HepG2 (cell line): ENCODE measurements around the gene DQX1. TPM values are rescaled to one million over a fixed set of nuclear protein-coding genes. Genes with fewer than 3 reads are reported as not detected.

Experiments
- AKAP8 ChIP-seq: sonication (generic); formaldehyde crosslinking; IDR thresholded peaks from 2 replicates; pipeline ENCODE4 v1.5.1; 2020; ENCODE audit warnings: mild to moderate bottlenecking, missing genetic modification reagents
- ARHGAP35 ChIP-seq: sonication (generic); formaldehyde crosslinking; IDR thresholded peaks from 2 replicates; pipeline ENCODE4 v1.9.0; 2022; ENCODE audit warnings: mild to moderate bottlenecking, inconsistent platforms, moderate library complexity, missing genetic modification reagents, borderline replicate concordance
- ATAD3A ChIP-seq: sonication (generic); formaldehyde crosslinking; IDR thresholded peaks from 2 replicates; pipeline ENCODE4 v1.4.0; 2020; ENCODE audit warnings: missing genetic modification reagents
- DRAP1 ChIP-seq: IDR thresholded peaks from 2 replicates; pipeline ENCODE4 v1.6.1; 2016; ENCODE audit warnings: missing genetic modification reagents, missing compliant biosample characterization
- FOXO4 ChIP-seq: sonication (generic); formaldehyde crosslinking; conservative IDR thresholded peaks from 2 replicates; pipeline ENCODE4 v1.8.1; 2023; ENCODE audit warnings: missing genetic modification reagents
- HOXA7 ChIP-seq: sonication (generic); formaldehyde crosslinking; IDR thresholded peaks from 2 replicates; pipeline ENCODE4 v1.8.1; 2022; ENCODE audit warnings: mild to moderate bottlenecking, missing genetic modification reagents, moderate library complexity
- JARID2 ChIP-seq: sonication (generic); formaldehyde crosslinking; IDR thresholded peaks from 2 replicates; pipeline ENCODE4 v1.8.1; 2023; ENCODE audit warnings: missing genetic modification reagents, inconsistent platforms; ENCODE audit not compliant: insufficient replicate concordance
- KDM3A ChIP-seq: IDR thresholded peaks from 2 replicates; pipeline ENCODE4 v1.6.1; 2018; ENCODE audit warnings: low read depth, missing compliant biosample characterization
- MBNL3 ChIP-seq: fragments of 250-450 bp; sonication (Bioruptor Pico); conservative IDR thresholded peaks from 2 replicates; pipeline ENCODE4 v1.8.0; 2022; ENCODE audit warnings: mild to moderate bottlenecking, inconsistent platforms
- PBX3 ChIP-seq: sonication (generic); formaldehyde crosslinking; IDR thresholded peaks from 2 replicates; pipeline ENCODE4 v1.8.1; 2023; ENCODE audit warnings: missing genetic modification reagents, inconsistent platforms, borderline replicate concordance
- POGZ ChIP-seq: sonication (generic); formaldehyde crosslinking; IDR thresholded peaks from 2 replicates; pipeline ENCODE4 v1.4.0; 2020; ENCODE audit warnings: mild to moderate bottlenecking, missing genetic modification reagents
- POLR2AphosphoS5 ChIP-seq: IDR thresholded peaks from 2 replicates; pipeline ENCODE4 v1.6.1; 2012; ENCODE audit warnings: low read depth, low read length
- SMARCC2 ChIP-seq: fragments of 450-650 bp; IDR thresholded peaks from 2 replicates; pipeline ENCODE4 v1.6.1; 2017; ENCODE audit warnings: antibody characterized with exemption, mild to moderate bottlenecking
- SMC3 ChIP-seq: IDR thresholded peaks from 2 replicates; pipeline ENCODE4 v1.6.1; 2011; ENCODE audit warnings: low read length, improper control_type of control experiment
- SOX6 ChIP-seq, 2 experiments: fragments of 450-650 bp in 1 of 2; sonication (generic) in 1 of 2; formaldehyde crosslinking in 1 of 2; IDR thresholded peaks; 2 replicates each; pipeline versions ENCODE4 v1.4.0 to v1.6.1; 2017 to 2020; ENCODE audit warnings: antibody characterized with exemption in 1 of 2, mild to moderate bottlenecking in 1 of 2, missing genetic modification reagents in 1 of 2
- SRF ChIP-seq: IDR thresholded peaks from 2 replicates; pipeline ENCODE4 v1.6.1; 2011; ENCODE audit warnings: mild to moderate bottlenecking, low read depth, low read length, moderate library complexity
- TBP ChIP-seq: sonication (generic); formaldehyde crosslinking; IDR thresholded peaks from 2 replicates; pipeline ENCODE4 v1.5.0; 2020; ENCODE audit warnings: missing genetic modification reagents
- ZFP36L1 ChIP-seq: sonication (generic); formaldehyde crosslinking; IDR thresholded peaks from 2 replicates; pipeline ENCODE4 v1.8.0; 2022; ENCODE audit warnings: mild to moderate bottlenecking, missing genetic modification reagents, moderate library complexity
- ZNF326 ChIP-seq: sonication (generic); formaldehyde crosslinking; IDR thresholded peaks from 2 replicates; pipeline ENCODE4 v1.4.0; 2020; ENCODE audit warnings: missing genetic modification reagents, borderline replicate concordance
- ZNF362 ChIP-seq: sonication (generic); formaldehyde crosslinking; IDR thresholded peaks from 2 replicates; pipeline ENCODE4 v1.4.0; 2020; ENCODE audit warnings: missing genetic modification reagents, mild to moderate bottlenecking, borderline replicate concordance
- ZNF513 ChIP-seq: sonication (generic); formaldehyde crosslinking; conservative IDR thresholded peaks from 2 replicates; pipeline ENCODE4 v1.5.0; 2020; ENCODE audit warnings: missing genetic modification reagents
- ZNF549 ChIP-seq: sonication (generic); formaldehyde crosslinking; IDR thresholded peaks from 2 replicates; pipeline ENCODE4 v1.5.0; 2020; ENCODE audit warnings: missing genetic modification reagents
- ZNF644 ChIP-seq: IDR thresholded peaks from 2 replicates; pipeline ENCODE4 v1.6.1; 2016; ENCODE audit warnings: low read depth
- ZNF816 ChIP-seq: sonication (generic); formaldehyde crosslinking; IDR thresholded peaks from 2 replicates; pipeline ENCODE4 v1.8.0; 2022; ENCODE audit warnings: missing genetic modification reagents, mild to moderate bottlenecking, borderline replicate concordance
- ZNF83 ChIP-seq: sonication (generic); formaldehyde crosslinking; IDR thresholded peaks from 2 replicates; pipeline ENCODE4 v1.4.0; 2020; ENCODE audit warnings: missing genetic modification reagents, mild to moderate bottlenecking, borderline replicate concordance
- polyA plus RNA-seq, 8 experiments: library from polyadenylated mRNA; depleted of rRNA in 3 of 8; stranded (reverse) in 7 of 8; unstranded in 1 of 8; fragments of >200 nt; fragmentation: Illumina TruSeq in 4 of 8; extraction: Trizol in 4 of 8; gene quantifications; 2 replicates each; pipeline versions ENCODE4 v1.2.1 to v1.2.3, GENCODE V29; 2011 to 2016; ENCODE audit warnings: low read depth in 4 of 8, missing spikeins in 1 of 8, mixed read lengths in 1 of 8; ENCODE audit not compliant: insufficient read depth in 1 of 8
- total RNA-seq, 5 experiments: library from RNA; depleted of rRNA; stranded (reverse); fragments of >200 nt; fragmentation: Illumina TruSeq; extraction: Trizol; gene quantifications; 2 replicates each; pipeline ENCODE4 v1.2.3, GENCODE V29; 2016; ENCODE audit warnings: low read depth in 1 of 5

Gene DQX1
- total and polyA plus RNA-seq, 2 of the 13 experiments (the other 11 are each of a cell fraction or from before 2014, with no cell fraction given) = 27.6 to 89.8 TPM

- TF ChIP-seq ZNF513 (CRISPR knock-in tag) (no peak), ZNF326 (no peak), ZNF644 (CRISPR knock-in tag) (no peak), TBP (CRISPR knock-in tag) (no peak), ARHGAP35 (peak; percentile 47), SMARCC2 (no peak), DRAP1 (CRISPR knock-in tag) (no peak), ZNF549 (peak; percentile 19; the same call in 1 of the 2 replicates), JARID2 (no peak), POLR2AphosphoS5 (no peak), PBX3 (no peak), ZFP36L1 (CRISPR knock-in tag) (peak; percentile 85), POGZ (CRISPR knock-in tag) (peak; percentile 37; the same call in 1 of the 2 replicates), ATAD3A (CRISPR knock-in tag) (no peak), SOX6 (IDR thresholded peaks at IDR 0.05) (no peak), SOX6 (CRISPR knock-in tag; IDR thresholded peaks at IDR 0.05) (no peak; the same call in 1 of the 2 replicates), SMC3 (no peak; the same call in 1 of the 2 replicates), SRF (no peak), HOXA7 (CRISPR knock-in tag) (no peak), ZNF83 (CRISPR knock-in tag) (no peak), AKAP8 (CRISPR knock-in tag) (peak; percentile 92; the same call in 1 of the 2 replicates), ZNF362 (CRISPR knock-in tag) (no peak; the same call in none of the 2 replicates), FOXO4 (0 out of 2 replicates have a peak, but pooled peaks have one; percentile 93), ZNF816 (peak; percentile 92; the same call in 1 of the 2 replicates), KDM3A (peak; percentile 80; the same call in 1 of the 2 replicates), MBNL3 (CRISPR knock-in tag) (no peak)
These were observed 23.1 kb downstream of the DQX1 start (continued) for GRCh38 chr2:74502720-74503505.
